ENCODE results near the gene PRKCB.

The PRKCB gene

DNA sequence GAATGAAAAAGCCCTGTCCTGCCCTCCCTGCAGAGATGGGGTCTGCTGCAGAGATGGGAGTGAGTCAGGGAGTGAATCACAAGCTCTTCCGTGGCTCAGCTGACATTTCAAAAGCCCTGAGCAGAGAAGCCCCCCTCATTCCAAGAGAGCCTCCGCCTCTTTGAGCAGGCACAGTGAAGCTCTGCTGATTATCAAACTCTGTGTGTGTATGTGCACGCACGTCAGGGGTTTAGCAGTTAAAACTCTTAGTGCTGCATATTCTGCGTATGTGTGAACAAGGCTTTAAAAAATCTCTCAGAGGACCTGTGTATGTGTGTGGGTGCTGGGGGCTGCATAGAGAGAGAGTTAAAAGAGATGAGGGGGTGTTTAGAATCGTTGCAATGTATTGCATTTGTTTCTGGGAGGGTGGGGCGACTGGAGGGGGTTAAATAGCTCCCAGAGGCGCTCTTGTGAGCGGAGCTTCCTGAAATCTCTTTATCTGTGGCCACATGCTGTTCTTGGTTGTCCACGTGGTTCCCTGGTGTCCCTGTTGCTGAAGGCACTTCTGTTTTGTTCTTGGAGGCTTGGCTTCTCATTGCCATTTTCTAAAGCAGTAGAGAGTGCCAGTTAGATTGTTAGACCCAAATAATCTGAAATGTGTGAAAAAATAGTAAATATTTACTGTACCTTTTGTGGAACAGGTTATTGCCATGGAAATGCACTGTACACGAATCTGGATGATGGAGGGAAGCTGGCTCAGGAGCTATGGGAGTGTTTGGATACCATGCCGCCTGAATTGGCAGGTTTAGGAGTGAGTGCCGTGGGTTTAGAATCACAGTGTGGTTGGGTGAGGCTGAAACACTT is 116.6 kb downstream of the PRKCB start:
- Mint-ChIP-seq H3K27me3 (ENCODE audit: low read depth, poor library complexity) (peaks cover 7% of the 10 kb centered on the region), H3K9me3 (no peaks in the 10 kb centered on the region), H3K4me1 (peaks cover 12% of the 10 kb centered on the region), H3K36me3 (ENCODE audit: low read depth) (no peaks in the 10 kb centered on the region), H3K4me3 (peak overlapping the region; percentile 44), H3K27ac (no peak overlapping the region)
- DNase-seq, result no peak
- TF ChIP-seq, protein P1, sequence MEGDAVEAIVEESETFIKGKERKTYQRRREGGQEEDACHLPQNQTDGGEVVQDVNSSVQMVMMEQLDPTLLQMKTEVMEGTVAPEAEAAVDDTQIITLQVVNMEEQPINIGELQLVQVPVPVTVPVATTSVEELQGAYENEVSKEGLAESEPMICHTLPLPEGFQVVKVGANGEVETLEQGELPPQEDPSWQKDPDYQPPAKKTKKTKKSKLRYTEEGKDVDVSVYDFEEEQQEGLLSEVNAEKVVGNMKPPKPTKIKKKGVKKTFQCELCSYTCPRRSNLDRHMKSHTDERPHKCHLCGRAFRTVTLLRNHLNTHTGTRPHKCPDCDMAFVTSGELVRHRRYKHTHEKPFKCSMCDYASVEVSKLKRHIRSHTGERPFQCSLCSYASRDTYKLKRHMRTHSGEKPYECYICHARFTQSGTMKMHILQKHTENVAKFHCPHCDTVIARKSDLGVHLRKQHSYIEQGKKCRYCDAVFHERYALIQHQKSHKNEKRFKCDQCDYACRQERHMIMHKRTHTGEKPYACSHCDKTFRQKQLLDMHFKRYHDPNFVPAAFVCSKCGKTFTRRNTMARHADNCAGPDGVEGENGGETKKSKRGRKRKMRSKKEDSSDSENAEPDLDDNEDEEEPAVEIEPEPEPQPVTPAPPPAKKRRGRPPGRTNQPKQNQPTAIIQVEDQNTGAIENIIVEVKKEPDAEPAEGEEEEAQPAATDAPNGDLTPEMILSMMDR (IDR thresholded peaks at IDR 0.05), result no peak

DNA sequence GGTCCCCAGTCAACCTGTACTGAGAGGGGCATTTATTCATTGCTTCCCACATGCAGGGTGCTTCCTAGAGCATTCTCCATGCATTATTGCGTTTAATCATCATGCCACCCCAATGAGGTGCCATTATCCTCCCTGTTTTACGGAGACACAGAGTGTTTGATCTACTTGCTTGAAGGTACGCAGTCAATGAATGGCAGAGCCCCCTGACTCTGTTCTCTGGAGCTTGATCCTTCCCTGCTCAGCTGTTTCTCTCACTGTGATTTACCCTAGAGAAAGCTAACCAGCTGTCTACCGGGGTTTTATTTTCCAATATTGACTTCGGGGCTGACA is 117.2 kb downstream of the PRKCB start:
- H3K36me3 Mint-ChIP-seq (ENCODE audit: low read depth), result no peaks in the 10 kb centered on the region
- no peaks in the 10 kb centered on the region for H3K9me3 Mint-ChIP-seq
- H3K27ac Mint-ChIP-seq, result no peak overlapping the region
- no peak overlapping the region for H3K4me3 Mint-ChIP-seq
- DNase-seq, result no peak
- peaks cover 12% of the 10 kb centered on the region for H3K4me1 Mint-ChIP-seq
- H3K27me3 Mint-ChIP-seq (ENCODE audit: low read depth, poor library complexity), result peaks cover 12% of the 10 kb centered on the region
- TF ChIP-seq, protein P1 (IDR thresholded peaks at IDR 0.05), result no peak

DNA sequence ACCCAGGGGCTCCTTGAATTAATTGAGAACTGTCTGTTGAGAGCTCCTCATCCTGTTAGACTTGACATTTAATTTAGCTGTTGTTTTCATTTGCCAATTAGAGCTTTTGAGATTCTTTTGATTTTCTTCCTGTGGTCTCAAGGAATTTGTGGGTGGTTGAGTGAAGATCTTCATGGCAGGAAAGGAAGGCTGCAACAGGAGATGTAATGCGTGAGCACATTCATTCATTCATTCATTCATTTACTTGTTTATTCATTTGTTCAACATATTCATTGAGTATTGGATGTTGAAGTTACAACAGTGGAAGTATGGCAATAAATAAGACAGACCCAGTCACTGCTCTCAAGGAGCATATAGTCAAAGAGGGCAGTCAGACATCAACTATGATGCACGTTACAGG is 117.7 kb downstream of the PRKCB start:
- H3K27me3 Mint-ChIP-seq (ENCODE audit: low read depth, poor library complexity), result peaks cover 12% of the 10 kb centered on the region
- H3K9me3 Mint-ChIP-seq, result no peaks in the 10 kb centered on the region
- no peak for DNase-seq
- TF ChIP-seq, protein P1 (IDR thresholded peaks at IDR 0.05), result no peak
- H3K4me3 Mint-ChIP-seq, result no peak overlapping the region
- H3K4me1 Mint-ChIP-seq, result peaks cover 12% of the 10 kb centered on the region
- no peak overlapping the region for H3K27ac Mint-ChIP-seq
- no peaks in the 10 kb centered on the region for H3K36me3 Mint-ChIP-seq (ENCODE audit: low read depth)

DNA sequence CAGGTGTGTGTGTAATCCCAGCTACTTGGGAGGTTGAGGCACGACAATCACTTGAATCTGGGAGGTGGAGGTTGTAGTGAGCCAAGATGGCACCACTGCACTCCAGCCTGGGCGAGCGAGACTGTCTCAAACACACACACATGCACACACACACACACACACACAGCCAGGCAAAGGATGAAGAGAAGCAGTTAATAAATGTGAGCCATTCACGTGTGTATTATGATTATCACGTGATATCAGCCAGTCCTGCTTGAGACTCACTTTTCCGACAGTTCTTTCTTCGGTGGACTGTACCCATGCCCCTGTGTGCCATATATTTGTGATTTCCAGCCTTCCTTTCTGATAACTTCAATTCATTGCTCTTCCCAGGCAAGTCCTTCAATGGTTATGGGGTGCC is 119.3 kb downstream of the PRKCB start:
- DNase-seq, result no peak
- Mint-ChIP-seq H3K27ac (no peak overlapping the region), H3K4me3 (no peak overlapping the region)

DNA sequence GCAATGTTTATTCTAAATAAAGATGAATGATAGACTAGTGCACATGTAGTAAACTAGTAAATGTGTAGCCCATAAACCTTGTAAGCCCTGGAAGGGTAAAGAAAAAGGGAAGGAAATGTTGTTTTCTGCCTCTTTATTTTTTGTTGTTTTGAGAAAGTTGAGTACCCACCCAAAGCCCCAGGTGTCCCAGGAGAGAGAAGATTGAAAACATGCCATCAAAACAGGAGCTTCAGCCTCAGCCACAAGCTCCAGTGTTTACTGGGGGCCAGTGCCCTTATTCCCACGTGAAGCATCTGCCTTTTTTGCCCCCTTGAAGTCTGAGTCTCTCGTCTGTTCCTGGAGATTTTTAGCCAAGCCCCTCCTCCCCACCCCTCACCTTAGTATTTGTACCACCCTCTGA is 121.5 kb downstream of the PRKCB start:
- Mint-ChIP-seq H3K27ac (no peak overlapping the region), H3K36me3 (ENCODE audit: low read depth) (no peaks in the 10 kb centered on the region), H3K4me3 (no peak overlapping the region), H3K9me3 (no peaks in the 10 kb centered on the region), H3K27me3 (ENCODE audit: low read depth, poor library complexity) (peaks cover 22% of the 10 kb centered on the region), H3K4me1 (peaks cover 5% of the 10 kb centered on the region)
- DNase-seq, result no peak
- TF ChIP-seq, protein P1 (IDR thresholded peaks at IDR 0.05), result no peak

More for the DNA sequence above, 119.3 kb downstream of the PRKCB start:
- TF ChIP-seq, protein P1 (IDR thresholded peaks at IDR 0.05), result no peak
- Mint-ChIP-seq H3K4me1 (peaks cover 12% of the 10 kb centered on the region), H3K9me3 (no peaks in the 10 kb centered on the region), H3K27me3 (ENCODE audit: low read depth, poor library complexity) (peaks cover 12% of the 10 kb centered on the region), H3K36me3 (ENCODE audit: low read depth) (no peaks in the 10 kb centered on the region)
